Non-pigmented ciliary epithelial cell (primary cell): Measurements from ENCODE around the gene CERS1.
"Not testable (repeated sequence)": the region's sequence is repeated elsewhere in the genome, so short reads cannot be mapped to it uniquely, and the experiment has no call there.

ENCODE experiments used
- DNase-seq: peaks from one replicate; pipeline ENCODE4 v3.0.0-alpha.2; 2010; ENCODE audit warnings: low read depth

Gene CERS1

GRCh38 chr19:18919086-18919899 lies 23.3 kb upstream of the CERS1 start, which contains the start of the genes COPE and DDX49:
TSS of gene COPE (minus strand) at chr19:18919387. CDS start at chr19:18919348, 39 bp downstream.
TSS of gene DDX49 (plus strand) at chr19:18919715. CDS start at chr19:18919742, 27 bp downstream.
- DNase-seq: peak; percentile 99

GRCh38 chr19:18917593-18917992 lies 21.6 kb upstream of the CERS1 start:
- DNase-seq: not testable (repeated sequence)

- no peak for DNase-seq
Observed at GRCh38 chr19:18915639-18916038, 19.7 kb upstream of the CERS1 start.

GRCh38 chr19:18913466-18913865 lies 17.5 kb upstream of the CERS1 start:
- no peak for DNase-seq

GRCh38 chr19:18912933-18913332 lies 17.0 kb upstream of the CERS1 start:
- no peak for DNase-seq

GRCh38 chr19:18910801-18911436 lies 15.0 kb upstream of the CERS1 start:
- DNase-seq: no peak

GRCh38 chr19:18910010-18910409 lies 14.1 kb upstream of the CERS1 start:
- no peak for DNase-seq

- no peak for DNase-seq
Observed at GRCh38 chr19:18908917-18909619, 13.1 kb upstream of the CERS1 start.

GRCh38 chr19:18906605-18907519 lies 10.9 kb upstream of the CERS1 start:
- DNase-seq: no peak

GRCh38 chr19:18905513-18906236 lies 9.7 kb upstream of the CERS1 start:
- no peak for DNase-seq

- no peak for DNase-seq
Observed at GRCh38 chr19:18905058-18905456, 9.1 kb upstream of the CERS1 start.

- no peak for DNase-seq
Observed at GRCh38 chr19:18904334-18905057, 8.5 kb upstream of the CERS1 start.

GRCh38 chr19:18903156-18904037 lies 7.4 kb upstream of the CERS1 start:
- DNase-seq: no peak

GRCh38 chr19:18902519-18902918 lies 6.6 kb upstream of the CERS1 start:
- DNase-seq: not testable (repeated sequence)

- DNase-seq: no peak
Observed at GRCh38 chr19:18901491-18901890, 5.5 kb upstream of the CERS1 start.

GRCh38 chr19:18900700-18901481 lies 4.9 kb upstream of the CERS1 start:
- DNase-seq: no peak

- DNase-seq: no peak
Observed at GRCh38 chr19:18899624-18900560, 3.9 kb upstream of the CERS1 start.
